Esophagus muscularis mucosa (tissue), 3 donors: Measurements from ENCODE around the gene NRF1.

ENCODE experiments used
- CTCF ChIP-seq, 3 experiments: fragments of 200-600 bp in 2 of 3; fragments of 450-650 bp in 1 of 3; sonication (generic) in 2 of 3; IDR thresholded peaks; one replicate each; pipeline ENCODE4 v1.5.1; 2017 to 2019; ENCODE audit warnings: antibody characterized with exemption in 3 of 3, mild to moderate bottlenecking in 2 of 3, moderate library complexity in 1 of 3
- POLR2AphosphoS5 ChIP-seq, 2 donors: sonication (generic); formaldehyde crosslinking; IDR thresholded peaks; one replicate each; pipeline ENCODE4 v1.6.1; 2017; ENCODE audit warnings: antibody characterized with exemption in 2 of 2

- no peak for TF ChIP-seq CTCF (IDR thresholded peaks at IDR 0.05)
- no peak for TF ChIP-seq POLR2AphosphoS5 (IDR thresholded peaks at IDR 0.05)
These were observed 182.2 kb downstream of the NRF1 start for GRCh38 chr7:129793506-129794310.
